ENCODE results near the gene SMYD3. TPM values are rescaled to one million over a fixed set of nuclear protein-coding genes. Genes with fewer than 3 reads are reported as not detected.
"Not testable (repeated sequence)": the region's sequence is repeated elsewhere in the genome, so short reads cannot be mapped to it uniquely, and the experiment has no call there.

The SMYD3 gene
- total RNA-seq, 1 donor = 45.5 TPM

GRCh38 chr1:246032984-246033383 lies 474.1 kb downstream of the SMYD3 start:
- no peak for DNase-seq (ENCODE audit: low read depth)

GRCh38 chr1:246032031-246032551 lies 475.0 kb downstream of the SMYD3 start:
- H3K4me3 ChIP-seq (ENCODE audit: low read depth, low read length) = no peak overlapping the region
- no peak for DNase-seq (ENCODE audit: low read depth)
- no peak for TF ChIP-seq CTCF (IDR thresholded peaks at IDR 0.05; ENCODE audit: insufficient read depth, low read length)

More at GRCh38 chr1:246032984-246033383, 474.1 kb downstream of the SMYD3 start:
- H3K4me3 ChIP-seq (ENCODE audit: low read depth, low read length) = no peak overlapping the region
- TF ChIP-seq CTCF (IDR thresholded peaks at IDR 0.05; ENCODE audit: insufficient read depth, low read length) = no peak

GRCh38 chr1:246029616-246030015 lies 477.5 kb downstream of the SMYD3 start:
- no peak overlapping the region for H3K4me3 ChIP-seq (ENCODE audit: low read depth, low read length)
- no peak for DNase-seq (ENCODE audit: low read depth)
- TF ChIP-seq CTCF (IDR thresholded peaks at IDR 0.05; ENCODE audit: insufficient read depth, low read length) = no peak

- not testable (repeated sequence) for DNase-seq (ENCODE audit: low read depth); H3K4me3 ChIP-seq (ENCODE audit: low read depth, low read length)
Measured at GRCh38 chr1:246024118-246024517, 483.0 kb downstream of the SMYD3 start.

GRCh38 chr1:246020211-246020954 lies 486.7 kb downstream of the SMYD3 start:
- no peak overlapping the region for H3K4me3 ChIP-seq (ENCODE audit: low read depth, low read length)
- no peak for TF ChIP-seq CTCF (IDR thresholded peaks at IDR 0.05; ENCODE audit: insufficient read depth, low read length)
- no peak for DNase-seq (ENCODE audit: low read depth)

GRCh38 chr1:246018146-246018545 lies 488.9 kb downstream of the SMYD3 start:
- no peak overlapping the region for H3K4me3 ChIP-seq (ENCODE audit: low read depth, low read length)
- no peak for TF ChIP-seq CTCF (IDR thresholded peaks at IDR 0.05; ENCODE audit: insufficient read depth, low read length)
- no peak for DNase-seq (ENCODE audit: low read depth)

- peak; percentile 55 for TF ChIP-seq CTCF (IDR thresholded peaks at IDR 0.05; ENCODE audit: insufficient read depth, low read length)
- peak; percentile 69 for DNase-seq (ENCODE audit: low read depth)
- H3K4me3 ChIP-seq (ENCODE audit: low read depth, low read length) = no peak overlapping the region
Measured at GRCh38 chr1:246012341-246012740, 494.7 kb downstream of the SMYD3 start.

Data from fibroblast of the aortic adventitia (primary cell).